GM12878 (cell line): ENCODE measurements around the gene PRKN.

Source experiments
- SMC3 ChIP-seq: IDR thresholded peaks from 2 replicates; pipeline ENCODE4 v1.6.1; 2011; ENCODE audit warnings: low read length, improper control_type of control experiment, borderline replicate concordance
- SP1 ChIP-seq: IDR thresholded peaks from one replicate; pipeline ENCODE4 v1.6.1; 2011; ENCODE audit warnings: low read depth, low read length

DNA sequence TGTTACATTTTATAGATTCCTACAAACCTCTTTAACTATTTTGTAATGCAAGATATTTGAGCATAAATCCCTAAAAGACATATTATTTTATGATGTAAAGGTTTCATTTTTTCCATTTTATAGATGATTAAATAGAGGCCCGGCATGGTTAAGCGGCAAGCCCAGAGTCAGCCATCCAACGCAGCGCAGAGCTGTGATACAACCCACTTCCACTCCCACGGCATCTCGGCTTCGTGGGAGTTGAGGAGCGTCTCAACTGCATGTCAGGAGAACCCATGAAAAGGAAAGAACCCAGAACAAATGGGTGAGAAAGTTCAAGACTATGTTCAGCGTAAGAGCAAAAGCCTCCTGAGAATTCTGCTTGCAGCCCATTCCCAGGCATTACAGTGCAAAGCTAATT lies 488.2 kb downstream of the PRKN start:
- TF ChIP-seq SMC3 (no peak), SP1 (no peak)
